OCI-LY3 (cell line): Measurements from ENCODE around the gene KHSRP.

Source experiments
- H2AFZ ChIP-seq: fragments of 200-600, 300-600 bp; shearing (Covaris generic); 2 replicates; pipeline ENCODE4 v1.6.0; 2014; ENCODE audit warnings: antibody characterized with exemption, low read depth, low read length
- H3K27ac ChIP-seq: fragments of 200-600, 300-600 bp; sonication (generic); 2 replicates; pipeline ENCODE4 v1.5.1; 2014; ENCODE audit warnings: mild to moderate bottlenecking, low read length, moderate library complexity, mixed read lengths
- H3K27me3 ChIP-seq: fragments of 200-600, 300-600 bp; sonication (generic); 2 replicates; pipeline ENCODE4 v1.6.1; 2014; ENCODE audit warnings: low read depth, low read length, mixed read lengths
- H3K36me3 ChIP-seq: fragments of 200-600, 300-600 bp; sonication (generic); replicated peaks from 2 replicates; pipeline ENCODE3; 2014; ENCODE audit warnings: low read depth, low read length, mixed read lengths
- H3K4me1 ChIP-seq: fragments of 300-600, 200-600 bp; sonication (generic); 2 replicates; pipeline ENCODE4 v1.6.1; 2014; ENCODE audit warnings: low read length, mixed read lengths
- H3K4me2 ChIP-seq: fragments of 200-600, 300-600 bp; sonication (generic); 2 replicates; pipeline ENCODE4 v1.6.1; 2014; ENCODE audit warnings: low read length, mixed read lengths
- H3K4me3 ChIP-seq: fragments of 300-600, 200-600 bp; sonication (generic); 2 replicates; pipeline ENCODE4 v1.5.1; 2014; ENCODE audit warnings: antibody characterized with exemption, mild to moderate bottlenecking, low read length, moderate library complexity
- H3K79me2 ChIP-seq: fragments of 300-600, 200-600 bp; shearing (Covaris generic); 2 replicates; pipeline ENCODE4 v1.6.1; 2014; ENCODE audit warnings: mild to moderate bottlenecking, low read length, mixed read lengths
- H3K9ac ChIP-seq: fragments of 300-600, 200-600 bp; shearing (Covaris generic); 2 replicates; pipeline ENCODE4 v1.6.0; 2014; ENCODE audit warnings: mild to moderate bottlenecking, low read length, moderate library complexity
- H3K9me3 ChIP-seq: fragments of 200-600, 300-600 bp; shearing (Covaris generic); 2 replicates; pipeline ENCODE4 v1.6.1; 2014; ENCODE audit warnings: low read length, mixed read lengths; ENCODE audit not compliant: insufficient read depth
- H4K20me1 ChIP-seq: fragments of 200-600, 300-600 bp; sonication (generic); 2 replicates; pipeline ENCODE4 v1.6.1; 2016; ENCODE audit warnings: low read length, mixed read lengths; ENCODE audit not compliant: insufficient read depth
- CTCF ChIP-seq: fragments of 200-600, 300-600 bp; sonication (generic); IDR thresholded peaks from 2 replicates; pipeline ENCODE4 v1.5.1; 2014; ENCODE audit warnings: antibody characterized with exemption, low read length, low read depth
- EZH2phosphoT487 ChIP-seq: fragments of 200-600 bp; shearing (Covaris generic); IDR thresholded peaks from 2 replicates; pipeline ENCODE4 v1.6.1; 2018; ENCODE audit warnings: antibody characterized with exemption, mixed run types, low read depth

Gene KHSRP

GRCh38 chr19:6417713-6418561 lies 6.7 kb downstream of the KHSRP start:
- Histone ChIP-seq H2AFZ (no peak overlapping the region), H3K9ac (no peak overlapping the region), H4K20me1 (peaks cover 61% of the 10 kb centered on the region), H3K9me3 (no peaks in the 10 kb centered on the region), H3K36me3 (peaks cover 91% of the 10 kb centered on the region), H3K4me3 (no peak overlapping the region), H3K79me2 (peaks cover 59% of the 10 kb centered on the region), H3K27ac (no peak overlapping the region), H3K4me2 (no peak overlapping the region), H3K27me3 (no peaks in the 10 kb centered on the region), H3K4me1 (peaks cover 8% of the 10 kb centered on the region)
- TF ChIP-seq CTCF (peak; percentile 20), EZH2phosphoT487 (no peak)

GRCh38 chr19:6416658-6417405 lies 7.8 kb downstream of the KHSRP start:
- H3K27ac ChIP-seq: no peak overlapping the region
- no peak overlapping the region for H3K4me3 ChIP-seq
- peaks cover 48% of the 10 kb centered on the region for H3K79me2 ChIP-seq
- H2AFZ ChIP-seq: no peak overlapping the region
- H3K9ac ChIP-seq: no peak overlapping the region
- peaks cover 92% of the 10 kb centered on the region for H3K36me3 ChIP-seq
- no peaks in the 10 kb centered on the region for H3K4me1 ChIP-seq
- H3K27me3 ChIP-seq: no peaks in the 10 kb centered on the region
- H3K4me2 ChIP-seq: no peak overlapping the region
- no peaks in the 10 kb centered on the region for H3K9me3 ChIP-seq
- peaks cover 50% of the 10 kb centered on the region for H4K20me1 ChIP-seq
- TF ChIP-seq EZH2phosphoT487: no peak
- no peak for TF ChIP-seq CTCF

- H2AFZ ChIP-seq: no peak overlapping the region
- H3K9me3 ChIP-seq: no peaks in the 10 kb centered on the region
- no peak overlapping the region for H3K4me3 ChIP-seq
- peaks cover 36% of the 10 kb centered on the region for H3K79me2 ChIP-seq
- no peaks in the 10 kb centered on the region for H3K4me1 ChIP-seq
- H3K27me3 ChIP-seq: no peaks in the 10 kb centered on the region
- TF ChIP-seq CTCF (no peak), EZH2phosphoT487 (no peak)
- H3K36me3 ChIP-seq: peaks cover 84% of the 10 kb centered on the region
- no peak overlapping the region for H3K9ac ChIP-seq
- no peak overlapping the region for H3K4me2 ChIP-seq
- H4K20me1 ChIP-seq: peaks cover 41% of the 10 kb centered on the region
- no peak overlapping the region for H3K27ac ChIP-seq
These were observed 8.9 kb downstream of the KHSRP start for GRCh38 chr19:6415591-6416190.
